ENCODE measurements around the gene CTRB1. TPM values are rescaled to one million over a fixed set of nuclear protein-coding genes. Genes with fewer than 3 reads are reported as not detected.

CTRB1 gene
- total and polyA plus RNA-seq, 2 of the 8 experiments (the other 6 are each of a cell fraction or from before 2014, with no cell fraction given), result not detected

DNA sequence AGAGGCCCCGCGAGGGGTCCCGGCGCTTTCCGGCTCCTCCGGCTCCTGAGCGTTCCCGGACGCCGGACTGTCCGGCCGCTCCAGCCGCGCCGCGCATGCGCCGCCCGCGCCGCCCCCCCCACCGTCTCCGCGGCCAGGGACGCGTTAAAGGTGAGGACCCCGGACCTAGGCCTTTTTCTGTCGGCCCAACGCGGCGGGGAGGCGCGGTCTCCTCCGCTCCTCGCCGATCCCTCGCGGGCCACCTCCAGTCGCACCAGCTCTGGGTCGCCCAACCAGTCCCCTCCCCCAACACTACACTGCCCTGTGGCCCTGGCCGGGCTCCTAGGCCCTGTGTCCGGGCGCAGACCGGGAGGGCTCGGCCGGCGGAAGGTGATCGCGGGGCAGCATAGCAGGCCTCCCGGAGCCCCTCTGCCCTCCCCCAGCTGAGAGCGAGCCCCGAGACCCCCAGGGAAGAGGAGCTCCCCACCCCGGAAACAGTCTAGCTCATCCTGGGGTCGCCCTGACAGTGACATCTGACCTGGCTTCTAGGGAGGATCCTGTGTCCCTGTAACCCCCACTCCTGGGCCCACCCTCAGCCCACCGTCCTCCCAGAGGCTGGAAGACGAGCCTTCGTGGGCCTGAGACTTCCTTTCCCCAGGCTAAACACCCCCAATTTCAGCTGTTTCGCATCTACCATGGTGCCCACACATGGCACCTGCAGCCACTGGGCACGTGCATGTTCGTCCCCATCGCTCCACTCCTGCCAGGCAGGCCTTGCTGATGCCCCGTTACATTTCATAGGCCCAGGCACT is 47.3 kb downstream of the CTRB1 start:
- Histone ChIP-seq H2AFZ (ENCODE audit: low read length) (peak overlapping the region; percentile 49), H3K56ac (replicated peaks; ENCODE audit: insufficient read length, low read depth, low read length) (peak overlapping the region; percentile 73), H3K79me1 (ENCODE audit: low read depth, low read length) (peaks cover 26% of the 10 kb centered on the region), H4K8ac (ENCODE audit: extremely low read depth, insufficient read depth, low read length) (peak overlapping the region; percentile 19), H3K23me2 (ENCODE audit: low read depth, low read length) (peaks cover 11% of the 10 kb centered on the region; the same call in 1 of the 2 replicates), H2BK15ac (ENCODE audit: low read length) (peak overlapping the region; percentile 90), H3K4me1 (replicated peaks in 1 of 4; ENCODE audit: control insufficient read depth in 3 of 4, insufficient read depth in 4 of 4, low read length in 3 of 4) (peaks cover 0 to 31% (median 23%) of the 10 kb centered on the region in 4 experiments; a peak in 6 of 7 replicates), H2BK20ac (ENCODE audit: low read length) (peak overlapping the region; percentile 72; the same call in 1 of the 2 replicates), H3K4me2 (ENCODE audit: insufficient read depth in 1 of 2, low read depth in 2 of 2, low read length in 2 of 2) (peak overlapping the region; percentile 79 to 92), H4K91ac (replicated peaks; ENCODE audit: insufficient read length, low read length) (peak overlapping the region; percentile 99), H4K5ac (ENCODE audit: insufficient read length, low read depth, low read length) (peak overlapping the region; percentile 28), H3K9me3 (ENCODE audit: insufficient read depth in 2 of 2, low read depth in 1 of 2, low read length in 1 of 2) (no peaks in the 10 kb centered on the region), H3K36me3 (ENCODE audit: control insufficient read depth in 2 of 4, insufficient read depth in 4 of 4, low read length in 3 of 4) (no peaks in the 10 kb centered on the region), H2AK5ac (ENCODE audit: low read depth, low read length) (peak overlapping the region; percentile 90; the same call in 1 of the 2 replicates), H3K18ac (ENCODE audit: extremely low read depth, low read length) (peak overlapping the region; percentile 95), H3K14ac (ENCODE audit: insufficient read length) (no peak overlapping the region), H3K27ac (ENCODE audit: low read depth, low read length) (no peak overlapping the region), H3K79me2 (ENCODE audit: control insufficient read depth in 1 of 2, insufficient read depth in 2 of 2, low read length in 2 of 2) (peaks cover 0 to 44% of the 10 kb centered on the region in 2 experiments; a peak in 2 of 4 replicates), H4K20me1 (replicated peaks in 1 of 2; ENCODE audit: control insufficient read depth in 1 of 2, insufficient read depth in 2 of 2, low read length in 2 of 2) (peaks cover 12 to 26% of the 10 kb centered on the region in 2 experiments), H3K4me3 (ENCODE audit: extremely low read depth in 1 of 4, insufficient read depth in 2 of 4, low read depth in 3 of 4, low read length in 4 of 4) (peak overlapping the region; percentile 76 to 99 (median 83)), H3K4ac (replicated peaks; ENCODE audit: insufficient read length, low read depth, low read length) (peak overlapping the region; percentile 87), H2BK12ac (ENCODE audit: low read depth, low read length) (peak overlapping the region; percentile 81; the same call in 1 of the 2 replicates), H3K23ac (ENCODE audit: insufficient read length) (no peak overlapping the region), H2BK120ac (replicated peaks; ENCODE audit: low read depth, low read length) (no peak overlapping the region), H3K27me3 (replicated peaks in 1 of 4; ENCODE audit: control insufficient read depth in 3 of 4, extremely low read depth in 1 of 4, insufficient read depth in 3 of 4, low read length in 3 of 4) (no peaks in the 10 kb centered on the region), H3K9ac (replicated peaks in 1 of 4; ENCODE audit: extremely low read depth in 1 of 4, low read depth in 3 of 4, low read length in 3 of 4) (peak overlapping the region in 3 of 4 experiments; percentile 68 to 78 (median 75); a peak in 5 of 7 replicates), H2BK5ac (ENCODE audit: low read depth, low read length) (peak overlapping the region; percentile 66; the same call in 1 of the 2 replicates)
- ChIA-PET POLR2A (ENCODE audit: partially characterized antibody) (interaction anchor here (0.7 to 9.2 kb wide), 9 partner anchors 13 to 250 kb away, joined by 3 to 158 read pairs (median 6); partner anchors contain the start of gene BCAR1), CTCF (ENCODE audit: partially characterized antibody) (interaction anchor here (1.4 to 3.5 kb wide), 7 partner anchors 9 to 67 kb away, joined by 3 to 20 read pairs (median 7); no protein-coding TSS in a partner anchor)
- FAIRE-seq, result no peak
- peak in 1 of 2 experiments; percentile 93 for DNase-seq (ENCODE audit: low read depth in 1 of 2, low spot score in 2 of 2)
- WGBS, 2 experiments (ENCODE audit: extremely low coverage in 1 of 2, insufficient coverage in 1 of 2, insufficient read length in 1 of 2, insufficient replicate concordance in 2 of 2, low coverage in 1 of 2, low lambda C conversion rate in 2 of 2, missing lambda C conversion rate in 1 of 2), result 25% methylated on average over 38 of the region's 62 CpGs; no CpG with 5 or more reads in 1 of the 2 experiments
- TF ChIP-seq RBBP5 (IDR thresholded peaks at IDR 0.05; ENCODE audit: borderline replicate concordance, low read depth, low read length) (0 out of 2 replicates have a peak, but pooled peaks have one; percentile 22), RFX5 (IDR thresholded peaks at IDR 0.05; ENCODE audit: borderline replicate concordance, low read depth, low read length) (no peak), KDM5A (IDR thresholded peaks at IDR 0.05; ENCODE audit: low read length) (no peak), NRF1 (IDR thresholded peaks at IDR 0.05; ENCODE audit: low read depth, low read length) (peak; percentile 85), RNF2 (IDR thresholded peaks at IDR 0.05; ENCODE audit: borderline replicate concordance, low read depth, low read length, missing control alignments, poor library complexity, severe bottlenecking) (no peak), RAD21 (IDR thresholded peaks at IDR 0.05 in 1 of 2, conservative IDR thresholded peaks at IDR 0.05 in 1 of 2; ENCODE audit: low read depth in 2 of 2, low read length in 2 of 2) (peak; percentile 40 to 44), BRCA1 (IDR thresholded peaks at IDR 0.05; ENCODE audit: low read depth, low read length) (no peak), E2F6 (IDR thresholded peaks at IDR 0.05) (no peak)
- TF ChIP-seq, protein P1, sequence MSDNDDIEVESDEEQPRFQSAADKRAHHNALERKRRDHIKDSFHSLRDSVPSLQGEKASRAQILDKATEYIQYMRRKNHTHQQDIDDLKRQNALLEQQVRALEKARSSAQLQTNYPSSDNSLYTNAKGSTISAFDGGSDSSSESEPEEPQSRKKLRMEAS (IDR thresholded peaks at IDR 0.05), result no peak
